GM18907 (cell line): ENCODE results near the gene SOCS3.

Experiments
- ATAC-seq: cut with Tn5 transposase; IDR thresholded peaks from one replicate; pipeline ENCODE4 v1.9.1; 2021; ENCODE audit warnings: mild to moderate bottlenecking, moderate library complexity; ENCODE audit not compliant: unreplicated experiment

The SOCS3 gene

GRCh38 chr17:78391051-78391431 is 31.2 kb upstream of the SOCS3 start:
- ATAC-seq, result no peak

- ATAC-seq, result no peak
Measured at GRCh38 chr17:78390241-78391050, 30.6 kb upstream of the SOCS3 start.

- ATAC-seq, result no peak
Measured at GRCh38 chr17:78387977-78388941, 28.4 kb upstream of the SOCS3 start.

- no peak for ATAC-seq
Measured at GRCh38 chr17:78384479-78385175, 24.8 kb upstream of the SOCS3 start.

- no peak for ATAC-seq
Measured at GRCh38 chr17:78383725-78384471, 24.0 kb upstream of the SOCS3 start.

- ATAC-seq, result no peak
Measured at GRCh38 chr17:78381601-78382232, 21.8 kb upstream of the SOCS3 start.

- ATAC-seq, result no peak
Measured at GRCh38 chr17:78380370-78380769, 20.5 kb upstream of the SOCS3 start.

GRCh38 chr17:78379131-78379491 is 19.2 kb upstream of the SOCS3 start:
- no peak for ATAC-seq

- peak; percentile 62 for ATAC-seq
Measured at GRCh38 chr17:78378225-78379130, 18.6 kb upstream of the SOCS3 start, which contains the start of gene PGS1. TSS of gene PGS1 (plus strand) at chr17:78378649. CDS start at chr17:78378666, 17 bp downstream.

- no peak for ATAC-seq
Measured at GRCh38 chr17:78377858-78378224, 18.0 kb upstream of the SOCS3 start.

GRCh38 chr17:78376161-78376560 is 16.3 kb upstream of the SOCS3 start:
- ATAC-seq, result no peak

- no peak for ATAC-seq
Measured at GRCh38 chr17:78375401-78376151, 15.7 kb upstream of the SOCS3 start.

GRCh38 chr17:78374631-78375274 is 14.9 kb upstream of the SOCS3 start:
- ATAC-seq, result no peak

- ATAC-seq, result no peak
Measured at GRCh38 chr17:78374189-78374588, 14.3 kb upstream of the SOCS3 start.

GRCh38 chr17:78372841-78373240 is 13.0 kb upstream of the SOCS3 start:
- no peak for ATAC-seq

GRCh38 chr17:78371056-78371455 is 11.2 kb upstream of the SOCS3 start:
- ATAC-seq, result no peak

- ATAC-seq, result no peak
Measured at GRCh38 chr17:78369791-78370381, 10.0 kb upstream of the SOCS3 start.
